ENCODE data around the gene PANK2. TPM values are rescaled to one million over a fixed set of nuclear protein-coding genes. Genes with fewer than 3 reads are reported as not detected.
"Not testable (repeated sequence)": the region's sequence is repeated elsewhere in the genome, so short reads cannot be mapped to it uniquely, and the experiment has no call there.

Gene PANK2
- total RNA-seq, 1 experiment from 2014 or later, result 77.4 TPM

GRCh38 chr20:3896853-3897583, 7.8 kb downstream of the PANK2 start:
- BruUV-seq (replicated peaks), result no TSS peak
- Histone ChIP-seq H3K4me1 (ENCODE audit: insufficient read depth, low read length, poor library complexity, severe bottlenecking) (peaks cover 26% of the 10 kb centered on the region), H3K4me3 (ENCODE audit: low read depth, low read length, poor library complexity, severe bottlenecking) (no peak overlapping the region), H3K9me3 (ENCODE audit: low read depth, low read length, poor library complexity, severe bottlenecking) (no peaks in the 10 kb centered on the region), H3K36me3 (ENCODE audit: insufficient read depth, low read length, poor library complexity, severe bottlenecking) (peaks cover 23% of the 10 kb centered on the region), H3K27me3 (replicated peaks; ENCODE audit: insufficient read depth, low read depth, low read length, poor library complexity) (no peaks in the 10 kb centered on the region), H3K27ac (ENCODE audit: low read depth, low read length, poor library complexity, severe bottlenecking) (peak overlapping the region; percentile 11)
- TF ChIP-seq EZH2 (IDR thresholded peaks at IDR 0.05; ENCODE audit: borderline replicate concordance, low read depth, low read length, poor library complexity, severe bottlenecking) (no peak), CTCF (conservative IDR thresholded peaks at IDR 0.05; ENCODE audit: low read depth, low read length) (no peak)
- intact Hi-C loops (cut with micrococcal nuclease; ENCODE audit: unreplicated experiment), result no loop called here
- POLR2A ChIA-PET (ENCODE audit: low non-redundant PET), result no interaction called here
- CTCF ChIA-PET, result interaction anchor here (0.7 kb wide), 1 partner anchor 116 kb away, joined by 3 read pairs; the partner anchor contains the start of gene SPEF1
- no peak for DNase-seq (ENCODE audit: low spot score)

GRCh38 chr20:3898181-3898580, 9.0 kb downstream of the PANK2 start:
- BruUV-seq (replicated peaks); POLR2A ChIA-PET (ENCODE audit: low non-redundant PET); CTCF ChIA-PET; H3K27me3 ChIP-seq (replicated peaks; ENCODE audit: insufficient read depth, low read depth, low read length, poor library complexity); DNase-seq (ENCODE audit: low spot score); H3K4me3 ChIP-seq (ENCODE audit: low read depth, low read length, poor library complexity, severe bottlenecking); intact Hi-C loops (cut with micrococcal nuclease; ENCODE audit: unreplicated experiment); H3K27ac ChIP-seq (ENCODE audit: low read depth, low read length, poor library complexity, severe bottlenecking); H3K9me3 ChIP-seq (ENCODE audit: low read depth, low read length, poor library complexity, severe bottlenecking): not testable (repeated sequence)
- H3K4me1 ChIP-seq (ENCODE audit: insufficient read depth, low read length, poor library complexity, severe bottlenecking), result peaks cover 15% of the 10 kb centered on the region
- H3K36me3 ChIP-seq (ENCODE audit: insufficient read depth, low read length, poor library complexity, severe bottlenecking), result peaks cover 18% of the 10 kb centered on the region

- no peaks in the 10 kb centered on the region for H3K27me3 ChIP-seq (replicated peaks; ENCODE audit: insufficient read depth, low read depth, low read length, poor library complexity)
- H3K9me3 ChIP-seq (ENCODE audit: low read depth, low read length, poor library complexity, severe bottlenecking), result no peaks in the 10 kb centered on the region
- POLR2A ChIA-PET (ENCODE audit: low non-redundant PET), result no interaction called here
- peaks cover 18% of the 10 kb centered on the region for H3K36me3 ChIP-seq (ENCODE audit: insufficient read depth, low read length, poor library complexity, severe bottlenecking)
- no peak for DNase-seq (ENCODE audit: low spot score)
- CTCF ChIA-PET, result no interaction called here
- no peak overlapping the region for H3K27ac ChIP-seq (ENCODE audit: low read depth, low read length, poor library complexity, severe bottlenecking)
- intact Hi-C loops (cut with micrococcal nuclease; ENCODE audit: unreplicated experiment), result no loop called here
- TF ChIP-seq CTCF (conservative IDR thresholded peaks at IDR 0.05; ENCODE audit: low read depth, low read length) (no peak), EZH2 (IDR thresholded peaks at IDR 0.05; ENCODE audit: borderline replicate concordance, low read depth, low read length, poor library complexity, severe bottlenecking) (no peak)
- BruUV-seq (replicated peaks), result no TSS peak
- no peak overlapping the region for H3K4me3 ChIP-seq (ENCODE audit: low read depth, low read length, poor library complexity, severe bottlenecking)
- H3K4me1 ChIP-seq (ENCODE audit: insufficient read depth, low read length, poor library complexity, severe bottlenecking), result peaks cover 15% of the 10 kb centered on the region
Observed at GRCh38 chr20:3898639-3899038, 9.5 kb downstream of the PANK2 start.

GRCh38 chr20:3900187-3900604, 11.0 kb downstream of the PANK2 start:
- ChIA-PET POLR2A (ENCODE audit: low non-redundant PET) (interaction anchor here (0.6 to 0.9 kb wide), 2 partner anchors 12 to 121 kb away, joined by 3 read pairs; no protein-coding TSS in a partner anchor), CTCF (no interaction called here)
- BruUV-seq (replicated peaks), result no TSS peak
- no peak for DNase-seq (ENCODE audit: low spot score)
- no peaks in the 10 kb centered on the region for H3K9me3 ChIP-seq (ENCODE audit: low read depth, low read length, poor library complexity, severe bottlenecking)
- no peak overlapping the region for H3K27ac ChIP-seq (ENCODE audit: low read depth, low read length, poor library complexity, severe bottlenecking)
- H3K36me3 ChIP-seq (ENCODE audit: insufficient read depth, low read length, poor library complexity, severe bottlenecking), result peaks cover 12% of the 10 kb centered on the region
- intact Hi-C loops (cut with micrococcal nuclease; ENCODE audit: unreplicated experiment), result no loop called here
- TF ChIP-seq EZH2 (IDR thresholded peaks at IDR 0.05; ENCODE audit: borderline replicate concordance, low read depth, low read length, poor library complexity, severe bottlenecking) (no peak), CTCF (conservative IDR thresholded peaks at IDR 0.05; ENCODE audit: low read depth, low read length) (no peak)
- H3K4me1 ChIP-seq (ENCODE audit: insufficient read depth, low read length, poor library complexity, severe bottlenecking), result peaks cover 15% of the 10 kb centered on the region
- H3K27me3 ChIP-seq (replicated peaks; ENCODE audit: insufficient read depth, low read depth, low read length, poor library complexity), result no peaks in the 10 kb centered on the region
- H3K4me3 ChIP-seq (ENCODE audit: low read depth, low read length, poor library complexity, severe bottlenecking), result no peak overlapping the region

Data from A673 (cell line).